Trophoblast cell (in vitro differentiated cells and primary cell): ENCODE data around the gene TTPAL.

Source experiments
- DNase-seq, 2 donors: peaks; one replicate each; pipeline ENCODE4 v3.0.0-alpha.2; 2016
- H2AFZ ChIP-seq: 2 replicates; pipeline ENCODE4 v1.6.1; 2013; ENCODE audit warnings: low read length, moderate library complexity, mild to moderate bottlenecking; ENCODE audit not compliant: insufficient read depth, poor library complexity
- H2AK5ac ChIP-seq: 2 replicates; pipeline ENCODE4 v1.6.1; 2013; ENCODE audit warnings: mild to moderate bottlenecking, low read length
- H2BK120ac ChIP-seq: 2 replicates; pipeline ENCODE4 v1.6.1; 2013; ENCODE audit warnings: low read length, mild to moderate bottlenecking, moderate library complexity; ENCODE audit not compliant: insufficient read depth, poor library complexity
- H2BK12ac ChIP-seq: 2 replicates; pipeline ENCODE4 v1.6.1; 2013; ENCODE audit warnings: mild to moderate bottlenecking, low read length, moderate library complexity
- H2BK5ac ChIP-seq: 2 replicates; pipeline ENCODE4 v1.6.1; 2013; ENCODE audit warnings: low read length, low read depth, moderate library complexity, mild to moderate bottlenecking; ENCODE audit not compliant: poor library complexity
- H3K14ac ChIP-seq: 2 replicates; pipeline ENCODE4 v1.6.1; 2013; ENCODE audit warnings: mild to moderate bottlenecking, low read length
- H3K18ac ChIP-seq: 2 replicates; pipeline ENCODE4 v1.6.1; 2013; ENCODE audit warnings: mild to moderate bottlenecking, low read length
- H3K23ac ChIP-seq: 2 replicates; pipeline ENCODE4 v1.6.1; 2013; ENCODE audit warnings: low read length
- H3K27ac ChIP-seq: 2 replicates; pipeline ENCODE4 v1.5.1; 2013; ENCODE audit warnings: low read depth, mild to moderate bottlenecking, inconsistent platforms, low read length, moderate library complexity
- H3K27me3 ChIP-seq: 2 replicates; pipeline ENCODE4 v1.6.1; 2013; ENCODE audit warnings: inconsistent platforms, mild to moderate bottlenecking, low read length, moderate library complexity; ENCODE audit not compliant: insufficient read depth
- H3K36me3 ChIP-seq, 2 experiments: 1 replicate in 1 of 2; 2 replicates in 1 of 2; pipeline ENCODE4 v1.6.1; 2013; ENCODE audit warnings: low read length in 2 of 2, mild to moderate bottlenecking in 2 of 2, moderate library complexity in 1 of 2; ENCODE audit not compliant: insufficient read depth in 2 of 2, control insufficient read depth in 1 of 2
- H3K4ac ChIP-seq: 2 replicates; pipeline ENCODE4 v1.6.1; 2013; ENCODE audit warnings: low read depth, mild to moderate bottlenecking, low read length, moderate library complexity
- H3K4me1 ChIP-seq, 2 experiments: 1 replicate in 1 of 2; 2 replicates in 1 of 2; pipeline ENCODE4 v1.6.1; 2013; ENCODE audit warnings: low read length in 2 of 2, mild to moderate bottlenecking in 2 of 2, moderate library complexity in 1 of 2; ENCODE audit not compliant: insufficient read depth in 2 of 2, control insufficient read depth in 1 of 2
- H3K4me2 ChIP-seq: 2 replicates; pipeline ENCODE4 v1.6.1; 2013; ENCODE audit warnings: inconsistent platforms, mild to moderate bottlenecking, low read length, moderate library complexity
- H3K4me3 ChIP-seq: 2 replicates; pipeline ENCODE4 v1.5.1; 2013; ENCODE audit warnings: mild to moderate bottlenecking, low read depth, low read length, inconsistent platforms
- H3K79me1 ChIP-seq: one replicate; pipeline ENCODE4 v1.6.1; 2013; ENCODE audit warnings: low read length
- H3K79me2 ChIP-seq: 2 replicates; pipeline ENCODE4 v1.6.1; 2013; ENCODE audit warnings: low read length, mild to moderate bottlenecking; ENCODE audit not compliant: control insufficient read depth, insufficient read depth, poor library complexity
- H3K9ac ChIP-seq: 2 replicates; pipeline ENCODE4 v1.6.1; 2013; ENCODE audit warnings: mild to moderate bottlenecking, low read length
- H3K9me3 ChIP-seq: 2 replicates; pipeline ENCODE4 v1.6.1; 2013; ENCODE audit warnings: low read depth, mild to moderate bottlenecking, control low read depth, inconsistent platforms, low read length; ENCODE audit not compliant: insufficient read depth
- H4K12ac ChIP-seq: 2 replicates; pipeline ENCODE4 v1.6.1; 2013; ENCODE audit warnings: low read depth, mild to moderate bottlenecking, low read length, moderate library complexity
- H4K8ac ChIP-seq: 2 replicates; pipeline ENCODE4 v1.6.1; 2013; ENCODE audit warnings: low read depth, mild to moderate bottlenecking, low read length, moderate library complexity
- H4K91ac ChIP-seq: one replicate; pipeline ENCODE4 v1.6.1; 2013; ENCODE audit warnings: low read depth, mild to moderate bottlenecking, low read length, moderate library complexity
- WGBS: extraction: QIAGEN DNeasy Blood & Tissue Kit; methylation state at CpG from one replicate; pipeline ENCODE4 v1.1.7; 2013; ENCODE audit warnings: missing lambda C conversion rate; ENCODE audit not compliant: insufficient read length, insufficient coverage; ENCODE audit errors: extremely low coverage; 5-methylcytosine and 5-hydroxymethylcytosine counted together

The TTPAL gene

GRCh38 chr20:44485830-44486198 lies 10.1 kb downstream of the TTPAL start:
- H3K4me1 ChIP-seq, result no peaks in the 10 kb centered on the region
- H3K4me2 ChIP-seq, result no peak overlapping the region
- no peak overlapping the region for H3K18ac ChIP-seq
- no peak overlapping the region for H2AFZ ChIP-seq
- H3K4me3 ChIP-seq, result no peak overlapping the region
- H2BK12ac ChIP-seq, result no peak overlapping the region
- H4K8ac ChIP-seq, result no peak overlapping the region
- no peaks in the 10 kb centered on the region for H3K9me3 ChIP-seq
- no CpG with 5 or more reads among the region's 2 CpGs for WGBS
- no peak overlapping the region for H3K27ac ChIP-seq
- H4K91ac ChIP-seq, result no peak overlapping the region
- no peak overlapping the region for H3K23ac ChIP-seq
- H3K79me2 ChIP-seq, result no peaks in the 10 kb centered on the region
- H3K27me3 ChIP-seq, result no peaks in the 10 kb centered on the region
- H4K12ac ChIP-seq, result no peak overlapping the region
- H3K14ac ChIP-seq, result no peak overlapping the region
- no peak overlapping the region for H2AK5ac ChIP-seq
- no peak for DNase-seq
- H3K4ac ChIP-seq, result no peak overlapping the region
- no peak overlapping the region for H2BK5ac ChIP-seq
- H3K79me1 ChIP-seq, result no peaks in the 10 kb centered on the region
- peaks cover 22 to 44% of the 10 kb centered on the region in 2 experiments for H3K36me3 ChIP-seq
- no peak overlapping the region for H2BK120ac ChIP-seq
- H3K9ac ChIP-seq, result no peak overlapping the region

- Histone ChIP-seq H3K14ac (no peak overlapping the region), H4K8ac (no peak overlapping the region), H3K4me3 (no peak overlapping the region), H2AFZ (no peak overlapping the region), H3K79me2 (no peaks in the 10 kb centered on the region), H3K79me1 (no peaks in the 10 kb centered on the region), H3K4me1 (peaks cover 0 to 2% of the 10 kb centered on the region in 2 experiments), H3K23ac (no peak overlapping the region), H3K18ac (no peak overlapping the region), H3K27me3 (no peaks in the 10 kb centered on the region), H3K4me2 (no peak overlapping the region), H2BK120ac (no peak overlapping the region), H3K4ac (no peak overlapping the region), H2BK5ac (no peak overlapping the region), H2AK5ac (no peak overlapping the region), H4K91ac (no peak overlapping the region), H3K9ac (peak overlapping the region; percentile 60), H3K36me3 (peaks cover 19 to 38% of the 10 kb centered on the region in 2 experiments), H3K27ac (no peak overlapping the region), H2BK12ac (no peak overlapping the region), H4K12ac (no peak overlapping the region), H3K9me3 (no peaks in the 10 kb centered on the region)
- no CpG with 5 or more reads among the region's 5 CpGs for WGBS
- no peak for DNase-seq
Measured at GRCh38 chr20:44488551-44488950, 12.9 kb downstream of the TTPAL start.

DNA sequence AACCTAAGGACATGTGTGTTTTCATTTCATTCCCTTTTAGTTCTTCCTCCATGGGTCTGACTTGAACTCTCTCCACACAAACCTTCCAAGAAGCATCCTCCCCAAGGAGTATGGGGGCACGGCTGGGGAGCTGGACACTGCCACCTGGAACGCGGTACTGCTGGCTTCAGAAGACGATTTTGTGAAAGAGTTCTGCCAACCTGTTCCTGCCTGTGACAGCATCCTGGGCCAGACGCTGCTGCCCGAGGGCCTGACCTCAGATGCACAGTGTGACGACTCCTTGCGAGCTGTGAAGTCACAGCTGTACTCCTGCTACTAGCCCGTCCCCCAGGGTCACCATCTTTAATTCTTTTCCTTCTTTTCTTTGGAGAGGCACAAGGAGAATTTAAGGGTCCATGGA lies 13.5 kb downstream of the TTPAL start:
- Histone ChIP-seq H2BK120ac (no peak overlapping the region), H3K4me3 (no peak overlapping the region), H3K9me3 (no peaks in the 10 kb centered on the region), H3K79me1 (no peaks in the 10 kb centered on the region), H3K27me3 (no peaks in the 10 kb centered on the region), H3K14ac (no peak overlapping the region), H3K23ac (no peak overlapping the region), H3K4me1 (peaks cover 0 to 2% of the 10 kb centered on the region in 2 experiments), H4K12ac (no peak overlapping the region), H3K4ac (no peak overlapping the region), H3K18ac (no peak overlapping the region), H4K91ac (no peak overlapping the region), H2AFZ (no peak overlapping the region), H2BK5ac (no peak overlapping the region), H3K79me2 (no peaks in the 10 kb centered on the region), H2AK5ac (no peak overlapping the region), H3K9ac (no peak overlapping the region), H2BK12ac (no peak overlapping the region), H3K27ac (no peak overlapping the region), H3K36me3 (peaks cover 16 to 38% of the 10 kb centered on the region in 2 experiments), H3K4me2 (no peak overlapping the region), H4K8ac (no peak overlapping the region)
- DNase-seq, result no peak
- no CpG with 5 or more reads among the region's 9 CpGs for WGBS

GRCh38 chr20:44489931-44490330 lies 14.3 kb downstream of the TTPAL start:
- Histone ChIP-seq H3K14ac (no peak overlapping the region), H3K79me2 (no peaks in the 10 kb centered on the region), H3K36me3 (peaks cover 17 to 42% of the 10 kb centered on the region in 2 experiments), H3K79me1 (no peaks in the 10 kb centered on the region), H3K27ac (no peak overlapping the region), H3K9ac (no peak overlapping the region), H3K4me1 (peaks cover 0 to 2% of the 10 kb centered on the region in 2 experiments), H2BK120ac (no peak overlapping the region), H2BK12ac (no peak overlapping the region), H3K23ac (no peak overlapping the region), H2BK5ac (no peak overlapping the region), H3K18ac (no peak overlapping the region), H4K91ac (no peak overlapping the region), H3K9me3 (no peaks in the 10 kb centered on the region), H3K4me2 (no peak overlapping the region), H2AK5ac (no peak overlapping the region), H4K12ac (no peak overlapping the region), H2AFZ (no peak overlapping the region), H3K4me3 (no peak overlapping the region), H3K27me3 (no peaks in the 10 kb centered on the region), H4K8ac (no peak overlapping the region), H3K4ac (no peak overlapping the region)
- no peak for DNase-seq
- WGBS, result no CpG with 5 or more reads among the region's 3 CpGs
